ENCODE data around the gene CLIC4. TPM values are rescaled to one million over a fixed set of nuclear protein-coding genes. Genes with fewer than 3 reads are reported as not detected.
A peak's percentile ranks its signal among the peaks of the same experiment; 100 is the strongest.

Gene CLIC4
- total and polyA plus RNA-seq, 9 of the 15 experiments (the other 6 are each of a cell fraction or from before 2014, with no cell fraction given) = 16.0 to 67.5 (median 38.4) TPM

GRCh38 chr1:24705260-24706073 lies 39.8 kb upstream of the CLIC4 start (continued):
- TF ChIP-seq ETS2 (tag; IDR thresholded peaks at IDR 0.05; ENCODE audit: borderline replicate concordance, poor library complexity, severe bottlenecking) = no peak
- TF ChIP-seq RBM22 (IDR thresholded peaks at IDR 0.05; ENCODE audit: low read depth, low read length, poor library complexity, severe bottlenecking) = no peak
- no peak; the same call in 1 of the 2 replicates for TF ChIP-seq CTBP1 (IDR thresholded peaks at IDR 0.05; ENCODE audit: borderline replicate concordance)
- no peak for TF ChIP-seq ILF3 (IDR thresholded peaks at IDR 0.05; ENCODE audit: borderline replicate concordance)
- no peak for TF ChIP-seq ZNF197 (CRISPR knock-in tag; IDR thresholded peaks at IDR 0.05; ENCODE audit: low read depth)
- TF ChIP-seq MCM5 (IDR thresholded peaks at IDR 0.05; ENCODE audit: low read depth) = no peak
- TF ChIP-seq ZNF282 (CRISPR knock-in tag; IDR thresholded peaks at IDR 0.05) = no peak
- no peak for TF ChIP-seq ZNF695 (CRISPR knock-in tag; IDR thresholded peaks at IDR 0.05)
- TF ChIP-seq TAF9B (IDR thresholded peaks at IDR 0.05; ENCODE audit: partially characterized antibody) = no peak
- TF ChIP-seq HINFP (tag; conservative IDR thresholded peaks at IDR 0.05; ENCODE audit: low read depth) = no peak
- TF ChIP-seq, protein P1, sequence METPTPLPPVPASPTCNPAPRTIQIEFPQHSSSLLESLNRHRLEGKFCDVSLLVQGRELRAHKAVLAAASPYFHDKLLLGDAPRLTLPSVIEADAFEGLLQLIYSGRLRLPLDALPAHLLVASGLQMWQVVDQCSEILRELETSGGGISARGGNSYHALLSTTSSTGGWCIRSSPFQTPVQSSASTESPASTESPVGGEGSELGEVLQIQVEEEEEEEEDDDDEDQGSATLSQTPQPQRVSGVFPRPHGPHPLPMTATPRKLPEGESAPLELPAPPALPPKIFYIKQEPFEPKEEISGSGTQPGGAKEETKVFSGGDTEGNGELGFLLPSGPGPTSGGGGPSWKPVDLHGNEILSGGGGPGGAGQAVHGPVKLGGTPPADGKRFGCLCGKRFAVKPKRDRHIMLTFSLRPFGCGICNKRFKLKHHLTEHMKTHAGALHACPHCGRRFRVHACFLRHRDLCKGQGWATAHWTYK (CRISPR knock-in tag; IDR thresholded peaks at IDR 0.05) = no peak
- no peak for TF ChIP-seq ZNF384 (IDR thresholded peaks at IDR 0.05; ENCODE audit: low read depth, low read length)
- no peak for TF ChIP-seq ZNF23 (CRISPR knock-in tag; IDR thresholded peaks at IDR 0.05)
- no peak for TF ChIP-seq MECOM (CRISPR knock-in tag; IDR thresholded peaks at IDR 0.05)
- TF ChIP-seq NCOA1 (IDR thresholded peaks at IDR 0.05; ENCODE audit: low read depth) = no peak
- TF ChIP-seq SRSF7 (optimal IDR thresholded peaks at IDR 0.05; ENCODE audit: low read depth, low read length) = no peak
- no peak for TF ChIP-seq ZNF79 (CRISPR knock-in tag; IDR thresholded peaks at IDR 0.05; ENCODE audit: low read depth)
- TF ChIP-seq RFX1 (IDR thresholded peaks at IDR 0.05) = no peak
- TF ChIP-seq MEF2A (IDR thresholded peaks at IDR 0.05; ENCODE audit: control insufficient read depth, low read depth, low read length) = no peak
- TF ChIP-seq SNRNP70 (optimal IDR thresholded peaks at IDR 0.05; ENCODE audit: low read depth, low read length) = no peak
- TF ChIP-seq MED1 (CRISPR knock-in tag; IDR thresholded peaks at IDR 0.05; ENCODE audit: borderline replicate concordance) = no peak
- no peak for TF ChIP-seq ZNF12 (CRISPR knock-in tag; IDR thresholded peaks at IDR 0.05)
- no peak for TF ChIP-seq EP300 (IDR thresholded peaks at IDR 0.05; ENCODE audit: low read length)
- peak; percentile 74 for TF ChIP-seq SPI1 (IDR thresholded peaks at IDR 0.05; ENCODE audit: borderline replicate concordance, low read depth, low read length)
- TF ChIP-seq ZBED1 (IDR thresholded peaks at IDR 0.05) = no peak
- no peak for TF ChIP-seq NR0B1 (IDR thresholded peaks at IDR 0.05; ENCODE audit: partially characterized antibody)
- peak; percentile 81 for TF ChIP-seq ASH1L (IDR thresholded peaks at IDR 0.05; ENCODE audit: borderline replicate concordance, low read depth, partially characterized antibody)

All from K562 (cell line).